Ovary (tissue), 3 donors: ENCODE results near the gene DLG1.

ENCODE experiments used
- CTCF ChIP-seq, 3 donors: fragments of 450-650 bp in 2 of 3; fragments of 200-600 bp in 1 of 3; IDR thresholded peaks; one replicate each; pipeline versions ENCODE4 v1.5.1 to v1.8.0; 2016 to 2022; ENCODE audit warnings: antibody characterized with exemption in 3 of 3, mild to moderate bottlenecking in 1 of 3
- EP300 ChIP-seq: sonication (generic); formaldehyde crosslinking; IDR thresholded peaks from one replicate; pipeline ENCODE4 v1.6.1; 2017; ENCODE audit warnings: antibody characterized with exemption
- POLR2A ChIP-seq: fragments of 450-650 bp; IDR thresholded peaks from one replicate; pipeline ENCODE4 v1.6.1; 2017; ENCODE audit warnings: antibody characterized with exemption, mild to moderate bottlenecking, moderate library complexity
- donor health status: DM: no; HTN: no; CAD: no.

DNA sequence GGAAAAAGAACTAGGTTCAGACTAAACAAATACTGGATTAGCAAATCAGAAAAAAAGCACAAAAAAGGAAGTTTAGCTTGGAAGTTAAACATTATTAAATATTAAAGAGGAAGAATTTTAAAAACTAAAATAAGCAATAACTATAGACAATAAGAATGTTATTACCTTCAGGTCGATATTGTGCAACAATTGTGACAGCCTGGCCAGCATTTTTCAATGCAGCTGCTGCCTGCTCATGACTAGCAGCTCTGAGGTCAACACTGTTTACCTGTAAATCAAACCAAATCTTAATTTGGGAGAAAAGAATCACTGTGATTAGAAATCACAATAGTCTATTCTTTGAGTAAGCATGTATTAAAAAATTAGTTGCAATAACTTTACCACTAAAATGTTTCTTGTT, 193.7 kb downstream of the DLG1 start:
- no peak for TF ChIP-seq CTCF (IDR thresholded peaks at IDR 0.05)
- no peak for TF ChIP-seq POLR2A
- no peak for TF ChIP-seq EP300
